ENCODE measurements around the gene USP2. TPM values are rescaled to one million over a fixed set of nuclear protein-coding genes. Genes with fewer than 3 reads are reported as not detected.

Gene USP2
- total and polyA plus RNA-seq, 2 of the 8 experiments (the other 6 are each of a cell fraction or from before 2014, with no cell fraction given): 2.2 to 6.9 TPM

DNA sequence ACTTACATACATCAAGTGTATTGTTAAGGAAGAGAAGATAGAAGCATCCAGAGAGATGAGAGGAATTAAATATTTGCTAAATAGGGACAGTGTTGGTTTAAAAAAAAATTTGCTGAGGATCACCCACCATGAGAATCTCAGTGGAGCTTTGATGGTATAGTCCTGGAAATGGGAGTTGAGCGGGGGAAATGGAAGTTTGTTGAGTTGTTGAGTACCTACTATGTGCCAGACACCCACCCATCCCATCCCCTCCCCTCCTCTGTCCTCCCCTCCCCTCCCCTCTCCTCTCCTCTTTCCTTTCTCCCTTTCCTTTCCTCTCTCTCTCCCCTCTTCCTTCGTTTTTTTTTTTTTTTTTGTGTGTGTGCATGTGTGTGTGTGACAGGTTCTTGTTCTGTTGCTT, 30.3 kb downstream of the USP2 start:
- H2BK12ac ChIP-seq (ENCODE audit: low read depth, low read length): no peak overlapping the region
- CTCF ChIA-PET (ENCODE audit: partially characterized antibody): interaction anchor here (0.6 to 18.0 kb wide), 3 partner anchors 13 to 28 kb away, joined by 4 to 463 read pairs (median 5); partner anchors contain the start of gene USP2
- FAIRE-seq: no peak
- TF ChIP-seq CHD1 (IDR thresholded peaks at IDR 0.05; ENCODE audit: low read depth, low read length) (no peak), NRF1 (IDR thresholded peaks at IDR 0.05; ENCODE audit: low read depth, low read length) (no peak), POLR2A (IDR thresholded peaks at IDR 0.05; ENCODE audit: control extremely low read depth in 1 of 2, low read depth in 2 of 2, low read length in 2 of 2) (no peak), PHF8 (conservative IDR thresholded peaks at IDR 0.05; ENCODE audit: low read depth, low read length) (no peak), CBX5 (IDR thresholded peaks at IDR 0.05; ENCODE audit: low read depth, low read length) (no peak), EGR1 (IDR thresholded peaks at IDR 0.05; ENCODE audit: borderline replicate concordance, low read depth, low read length) (no peak), EP300 (IDR thresholded peaks at IDR 0.05; ENCODE audit: borderline replicate concordance in 1 of 2, low read depth in 2 of 2, low read length in 2 of 2) (no peak), YY1 (IDR thresholded peaks at IDR 0.05; ENCODE audit: low read depth, low read length) (no peak), BRCA1 (IDR thresholded peaks at IDR 0.05; ENCODE audit: low read depth, low read length) (no peak), SAP30 (IDR thresholded peaks at IDR 0.05; ENCODE audit: insufficient read depth, insufficient replicate concordance, low read length) (no peak), EZH2 (IDR thresholded peaks at IDR 0.05; ENCODE audit: low read depth, low read length, severe bottlenecking) (no peak), TAF1 (IDR thresholded peaks at IDR 0.05; ENCODE audit: low read depth, low read length) (no peak), JUN (IDR thresholded peaks at IDR 0.05; ENCODE audit: low read depth, low read length) (no peak), ASH2L (IDR thresholded peaks at IDR 0.05; ENCODE audit: low read length) (no peak)
- TF ChIP-seq, protein P1, sequence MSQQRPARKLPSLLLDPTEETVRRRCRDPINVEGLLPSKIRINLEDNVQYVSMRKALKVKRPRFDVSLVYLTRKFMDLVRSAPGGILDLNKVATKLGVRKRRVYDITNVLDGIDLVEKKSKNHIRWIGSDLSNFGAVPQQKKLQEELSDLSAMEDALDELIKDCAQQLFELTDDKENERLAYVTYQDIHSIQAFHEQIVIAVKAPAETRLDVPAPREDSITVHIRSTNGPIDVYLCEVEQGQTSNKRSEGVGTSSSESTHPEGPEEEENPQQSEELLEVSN (IDR thresholded peaks at IDR 0.05): no peak

More for the DNA sequence above, 30.3 kb downstream of the USP2 start:
- POLR2A ChIA-PET (ENCODE audit: partially characterized antibody): no interaction called here
- Histone ChIP-seq H2AK5ac (ENCODE audit: low read depth, low read length) (no peak overlapping the region), H3K27me3 (replicated peaks in 1 of 4; ENCODE audit: control insufficient read depth in 3 of 4, extremely low read depth in 1 of 4, insufficient read depth in 3 of 4, low read length in 3 of 4) (peaks cover 0 to 4% (median 2%) of the 10 kb centered on the region in 4 experiments; a peak in 3 of 7 replicates), H3K23ac (ENCODE audit: insufficient read length) (no peak overlapping the region), H4K5ac (ENCODE audit: insufficient read length, low read depth, low read length) (no peak overlapping the region), H3K27ac (ENCODE audit: low read depth, low read length) (no peak overlapping the region), H3K56ac (replicated peaks; ENCODE audit: insufficient read length, low read depth, low read length) (no peak overlapping the region), H3K4me1 (replicated peaks in 1 of 4; ENCODE audit: control insufficient read depth in 3 of 4, insufficient read depth in 4 of 4, low read length in 3 of 4) (peaks cover 0 to 2% (median 2%) of the 10 kb centered on the region in 4 experiments; a peak in 5 of 7 replicates), H3K9me3 (ENCODE audit: insufficient read depth in 2 of 2, low read depth in 1 of 2, low read length in 1 of 2) (no peaks in the 10 kb centered on the region), H3K18ac (ENCODE audit: extremely low read depth, low read length) (no peak overlapping the region), H2BK5ac (ENCODE audit: low read depth, low read length) (no peak overlapping the region), H2AFZ (ENCODE audit: low read length) (no peak overlapping the region), H3K23me2 (ENCODE audit: low read depth, low read length) (no peaks in the 10 kb centered on the region), H2BK20ac (ENCODE audit: low read length) (no peak overlapping the region), H3K79me1 (ENCODE audit: low read depth, low read length) (no peaks in the 10 kb centered on the region), H3K4ac (replicated peaks; ENCODE audit: insufficient read length, low read depth, low read length) (no peak overlapping the region), H2BK15ac (ENCODE audit: low read length) (no peak overlapping the region), H3K4me2 (ENCODE audit: insufficient read depth in 1 of 2, low read depth in 2 of 2, low read length in 2 of 2) (no peak overlapping the region), H4K91ac (replicated peaks; ENCODE audit: insufficient read length, low read length) (no peak overlapping the region), H3K36me3 (ENCODE audit: control insufficient read depth in 2 of 4, insufficient read depth in 4 of 4, low read length in 3 of 4) (no peaks in the 10 kb centered on the region), H3K79me2 (ENCODE audit: control insufficient read depth in 1 of 2, insufficient read depth in 2 of 2, low read length in 2 of 2) (no peaks in the 10 kb centered on the region), H4K20me1 (replicated peaks in 1 of 2; ENCODE audit: control insufficient read depth in 1 of 2, insufficient read depth in 2 of 2, low read length in 2 of 2) (no peaks in the 10 kb centered on the region), H4K8ac (ENCODE audit: extremely low read depth, insufficient read depth, low read length) (no peak overlapping the region), H3K14ac (ENCODE audit: insufficient read length) (no peak overlapping the region), H2BK120ac (replicated peaks; ENCODE audit: low read depth, low read length) (no peak overlapping the region), H3K4me3 (ENCODE audit: extremely low read depth in 1 of 4, insufficient read depth in 2 of 4, low read depth in 3 of 4, low read length in 4 of 4) (no peak overlapping the region), H3K9ac (replicated peaks in 1 of 4; ENCODE audit: extremely low read depth in 1 of 4, low read depth in 3 of 4, low read length in 3 of 4) (no peak overlapping the region)
- DNase-seq (ENCODE audit: low read depth in 1 of 2, low spot score in 2 of 2): no peak
- WGBS, 2 experiments (ENCODE audit: extremely low coverage in 1 of 2, insufficient coverage in 1 of 2, insufficient read length in 1 of 2, insufficient replicate concordance in 2 of 2, low coverage in 1 of 2, low lambda C conversion rate in 2 of 2, missing lambda C conversion rate in 1 of 2): 73% methylated on average over 1 of the region's 2 CpGs; no CpG with 5 or more reads in 1 of the 2 experiments
